GM10847 (cell line): ENCODE measurements around the gene TMEM273.

Experiments
- POLR2A ChIP-seq: IDR thresholded peaks from 2 replicates; pipeline ENCODE4 v1.6.1; 2011; ENCODE audit not compliant: insufficient read length; ENCODE audit errors: extremely low read depth

The TMEM273 gene

DNA sequence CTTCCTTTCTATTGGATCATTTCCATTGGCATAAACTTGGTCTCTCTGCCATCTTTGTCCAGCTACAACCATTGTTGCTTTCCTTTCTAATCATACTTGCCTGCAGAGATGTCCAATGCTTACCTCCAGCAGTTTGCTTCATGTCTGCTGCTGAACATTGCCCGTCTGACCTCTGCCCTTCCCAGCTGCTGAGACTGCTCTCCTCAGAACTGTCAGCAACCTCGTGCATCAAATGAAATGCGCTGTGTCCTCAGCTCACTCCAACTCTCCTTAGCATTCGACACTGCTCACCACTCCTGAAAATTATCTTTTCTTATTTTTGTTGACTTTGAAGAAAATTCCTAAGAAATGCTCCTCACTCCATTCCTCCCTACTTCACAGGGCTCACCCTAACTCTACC lies 59.3 kb downstream of the TMEM273 start:
- no peak for TF ChIP-seq POLR2A

DNA sequence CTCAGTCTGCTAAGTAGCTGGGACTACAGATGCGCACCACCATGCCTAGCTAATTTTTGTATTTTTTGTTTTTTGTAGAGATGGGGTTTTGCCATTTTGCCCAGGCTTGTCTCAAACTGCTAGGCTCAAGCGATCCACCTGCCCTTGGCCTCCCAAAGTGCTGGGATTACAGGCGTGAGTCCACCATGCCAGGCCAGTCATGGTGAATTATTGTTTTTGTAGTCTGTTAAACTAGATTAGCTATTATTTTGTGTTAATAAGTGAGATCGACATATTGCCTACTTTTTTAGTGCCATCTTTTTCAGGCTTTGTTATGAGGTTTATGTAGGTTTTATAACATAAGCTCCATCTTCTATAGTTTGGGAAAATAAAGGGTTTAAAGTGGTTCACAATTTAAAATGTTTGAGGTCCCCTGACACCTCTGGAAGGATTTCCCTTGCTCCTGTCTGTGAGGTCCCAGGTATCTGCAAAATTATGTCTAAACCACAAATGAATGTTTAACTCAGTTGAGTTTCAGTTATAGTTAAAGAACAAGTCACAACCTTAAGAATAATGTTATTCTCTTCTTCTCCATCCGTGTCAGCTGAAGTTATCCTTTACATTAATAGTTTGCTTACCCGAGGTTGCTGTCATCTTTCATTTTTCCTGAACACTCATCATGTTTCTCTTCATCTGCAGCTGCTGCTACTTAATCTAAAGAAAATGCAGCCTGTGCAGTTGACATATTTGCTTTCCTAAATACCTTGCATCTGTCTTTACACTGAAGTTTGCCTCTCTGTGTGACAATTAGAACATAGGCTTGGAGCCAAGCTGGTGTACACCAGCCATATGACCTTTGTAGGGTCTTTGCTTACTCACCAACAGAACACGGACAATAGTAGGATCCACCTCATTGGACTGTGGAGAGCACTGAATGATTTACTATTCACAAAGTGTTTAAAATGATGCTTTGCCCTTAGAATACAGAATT lies 63.9 kb downstream of the TMEM273 start:
- TF ChIP-seq POLR2A, result no peak

DNA sequence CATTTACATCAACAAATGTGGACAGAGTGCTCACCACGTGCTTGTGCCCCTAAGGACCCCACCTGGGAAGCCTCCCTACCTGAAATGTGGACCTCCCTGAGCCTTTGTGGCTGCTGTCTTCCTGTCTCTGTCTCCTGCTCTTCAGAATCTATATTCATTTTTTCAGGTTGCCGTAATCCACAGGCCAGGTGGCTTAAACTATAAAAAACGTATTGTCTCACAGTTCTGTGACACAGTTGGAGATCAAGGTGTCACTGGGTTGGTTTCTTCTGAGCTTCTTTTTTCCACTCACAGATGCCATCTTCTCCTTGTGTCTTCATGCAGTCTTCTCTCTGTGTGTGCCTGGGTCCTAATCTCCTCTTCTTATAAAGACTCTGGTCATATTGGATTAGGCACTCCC lies 67.3 kb downstream of the TMEM273 start:
- TF ChIP-seq POLR2A, result no peak

DNA sequence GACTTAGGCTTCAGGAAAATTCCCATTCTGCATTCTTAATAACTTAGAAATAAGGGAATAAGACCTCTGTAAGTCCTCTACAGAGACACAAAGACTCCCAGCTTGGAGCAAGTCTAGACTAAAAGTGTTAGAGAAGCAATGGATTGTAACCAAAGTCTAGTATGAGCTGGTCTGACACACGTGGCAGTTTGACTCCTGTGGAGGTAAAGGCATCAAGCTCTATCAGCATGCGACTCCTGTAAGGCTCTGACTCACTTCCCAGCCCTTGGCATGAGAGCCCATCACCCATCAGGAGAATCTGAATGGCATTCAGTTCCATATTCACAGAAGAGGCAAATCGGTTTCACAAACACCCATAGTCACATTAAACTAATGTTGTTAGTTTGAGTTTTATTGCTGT lies 68.4 kb downstream of the TMEM273 start:
- TF ChIP-seq POLR2A, result no peak

DNA sequence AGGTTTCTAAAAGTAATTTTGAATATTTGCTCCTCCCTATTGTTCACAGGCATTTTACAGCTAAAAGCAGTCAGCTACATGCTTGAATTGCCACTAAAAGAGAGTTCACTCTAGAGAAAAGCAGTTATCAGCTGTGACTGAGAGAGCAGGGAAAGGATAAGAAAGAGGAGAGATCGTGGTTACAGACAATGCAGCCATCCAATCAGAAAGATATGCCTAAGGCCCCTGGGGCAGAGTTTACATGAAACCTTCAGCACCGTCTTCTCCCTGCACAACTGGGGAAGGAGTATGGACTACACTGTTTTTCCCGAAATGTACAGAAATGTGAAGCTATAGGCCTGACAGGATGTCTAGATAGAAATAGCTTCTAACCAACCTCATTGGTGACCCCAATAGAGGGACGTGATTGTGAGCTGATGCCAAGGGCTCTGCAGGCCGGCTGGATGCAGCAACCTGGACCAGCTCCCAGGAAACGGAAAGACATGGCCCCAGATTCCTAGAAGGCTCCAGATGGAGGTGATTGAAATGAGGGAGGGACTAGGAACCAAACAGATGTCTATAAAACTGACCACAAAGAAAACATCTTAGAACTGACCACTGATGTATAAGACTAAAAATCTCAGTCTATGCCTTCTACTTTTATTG lies 69.6 kb downstream of the TMEM273 start:
- no peak for TF ChIP-seq POLR2A

DNA sequence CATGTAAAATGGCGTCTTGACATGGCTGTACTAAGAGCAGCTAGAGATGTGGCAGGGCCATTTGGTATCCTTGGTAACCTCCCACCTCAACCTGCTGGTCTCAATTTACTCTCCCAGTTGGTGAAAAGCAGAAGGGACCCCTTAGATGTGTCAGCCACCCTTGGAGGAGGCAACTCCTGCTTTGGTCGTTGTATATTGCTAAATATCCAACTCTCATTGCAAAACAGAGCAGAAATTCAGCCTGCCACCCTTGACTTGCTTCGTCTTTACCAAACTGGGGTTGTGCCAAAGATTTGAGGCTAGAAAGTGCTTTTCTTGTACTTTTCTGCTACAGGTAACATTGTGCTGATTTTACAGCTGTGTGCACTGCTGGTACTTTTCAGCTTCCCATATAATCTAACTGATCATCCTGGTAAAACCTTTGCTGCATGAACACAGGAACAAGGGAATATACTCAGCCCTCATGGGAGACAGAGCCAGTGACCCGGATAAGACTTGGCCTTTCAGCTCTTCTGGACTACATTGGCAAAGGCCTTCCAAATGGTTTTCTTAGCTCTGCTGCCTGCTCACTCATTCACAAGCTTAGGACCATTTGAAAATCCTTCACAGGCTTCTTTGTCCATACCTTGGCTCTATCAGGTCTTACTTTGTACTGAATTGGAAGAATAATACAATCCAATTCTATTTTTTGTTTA lies 70.7 kb downstream of the TMEM273 start:
- TF ChIP-seq POLR2A, result no peak

DNA sequence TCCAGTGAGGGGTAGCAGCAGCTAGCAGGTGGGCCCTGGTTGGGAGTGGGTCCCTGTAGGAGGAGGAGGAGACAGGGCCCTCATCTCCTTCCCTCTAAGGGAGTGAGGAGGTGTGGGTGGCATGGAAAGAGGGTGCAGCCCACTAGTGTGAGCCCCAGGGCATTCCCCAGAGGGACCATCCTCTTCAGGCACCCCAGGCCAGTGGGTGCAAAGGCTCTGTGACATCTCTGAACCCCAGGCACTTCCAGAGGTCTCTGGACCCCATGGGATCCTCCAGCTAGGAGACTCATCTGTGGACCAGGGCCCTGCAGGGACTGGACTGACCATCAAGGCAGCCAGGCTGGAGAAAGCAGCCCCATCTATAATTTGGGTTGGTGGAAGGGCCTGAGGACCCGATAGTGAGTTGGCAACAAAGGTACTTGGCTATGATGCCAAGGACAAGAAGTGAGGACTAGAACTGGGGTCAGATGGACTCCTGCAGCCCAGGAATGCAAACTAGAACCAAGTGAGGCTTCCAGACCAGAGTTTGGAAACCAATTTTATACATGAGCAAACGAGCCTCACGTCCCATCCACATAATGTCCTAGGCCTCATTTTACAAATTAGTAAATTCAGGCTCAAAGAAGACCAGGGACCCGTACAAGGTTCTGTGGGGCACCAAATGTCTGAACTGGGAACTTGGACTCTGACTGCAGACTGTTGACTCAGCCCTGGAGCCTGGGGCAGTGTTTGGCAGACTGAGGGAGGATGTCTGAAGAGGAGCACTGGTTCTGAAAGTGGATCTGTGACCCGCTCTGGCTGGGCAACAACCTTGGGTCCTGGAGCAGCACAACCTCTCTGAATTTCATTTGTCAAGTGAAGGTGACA lies 71.4 kb downstream of the TMEM273 start:
- no peak for TF ChIP-seq POLR2A

DNA sequence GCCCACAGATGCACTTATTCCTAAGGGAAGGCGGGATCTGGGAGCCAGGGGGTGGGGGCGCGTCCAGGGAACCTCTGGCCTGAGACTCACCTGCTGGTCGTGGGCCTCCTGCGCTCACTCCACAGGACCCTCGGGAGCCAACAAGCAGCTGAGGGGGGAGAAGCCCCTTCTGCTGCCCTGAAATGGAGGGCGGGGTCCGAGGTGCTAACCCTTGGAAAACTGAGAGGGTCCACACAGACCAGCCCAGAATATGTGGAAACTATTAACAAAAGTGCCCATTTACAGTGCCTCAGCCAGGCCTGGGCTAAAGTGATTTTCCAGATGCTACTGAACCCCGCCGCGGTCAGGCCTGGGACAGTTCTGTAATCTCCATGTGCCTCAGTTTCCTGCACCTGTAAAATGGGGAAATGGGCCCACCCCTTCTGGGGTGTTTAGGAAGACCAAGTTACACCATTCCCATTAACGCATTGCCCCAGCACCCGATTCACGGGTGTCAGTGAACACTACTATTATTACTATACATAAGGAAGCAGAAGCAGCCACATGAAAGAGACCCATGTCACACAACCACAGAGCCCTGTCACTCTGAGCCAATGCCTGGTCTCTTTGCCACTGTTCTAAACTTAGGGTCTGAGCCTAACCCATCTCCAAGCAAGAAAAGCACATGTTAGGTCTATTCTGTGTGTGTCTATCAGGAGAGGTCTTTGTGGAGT lies 72.2 kb downstream of the TMEM273 start:
- no peak for TF ChIP-seq POLR2A

DNA sequence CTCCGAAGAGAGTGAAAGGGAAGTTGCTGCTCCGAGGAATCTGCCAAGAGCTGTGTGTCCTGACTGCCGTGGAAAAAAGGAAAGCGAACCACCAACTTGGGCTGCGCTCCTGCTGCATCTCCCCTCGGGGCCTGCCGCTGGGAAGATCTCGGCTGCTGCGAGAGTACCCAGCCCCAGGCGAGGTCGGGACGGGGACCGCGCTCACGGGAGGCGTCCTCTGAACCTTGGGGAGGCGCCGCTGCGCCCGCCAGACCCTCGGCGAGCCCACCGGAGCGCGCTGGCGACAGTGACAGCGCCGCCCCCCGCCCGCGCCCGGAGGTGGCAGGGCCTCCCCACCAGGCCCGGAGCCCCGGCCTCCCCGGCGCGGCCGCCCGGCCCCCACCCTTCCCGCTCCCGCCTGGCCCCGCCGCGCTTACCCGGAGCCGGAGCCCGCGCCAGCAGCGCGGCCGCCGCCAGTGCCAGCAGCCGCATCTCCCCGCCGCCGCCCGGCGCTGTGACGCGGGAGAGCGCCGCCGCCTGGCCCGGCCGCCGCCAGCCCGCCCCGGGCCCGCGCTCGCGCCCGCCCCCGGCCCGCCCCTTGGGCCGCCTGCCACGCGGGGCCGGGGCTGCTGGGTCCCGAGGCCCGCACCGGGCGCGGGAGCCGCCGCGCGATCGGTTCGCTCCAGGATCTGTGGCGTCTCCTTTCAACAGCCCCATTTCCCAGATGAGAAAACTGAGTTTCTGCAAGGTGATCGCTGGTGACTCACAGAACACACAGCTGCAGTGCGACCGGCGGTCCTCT lies 73.0 kb downstream of the TMEM273 start, which contains the start of gene VSTM4:
Gene VSTM4, minus strand, starts transcription at position 508 of the 781 bp plus-strand sequence. Its CDS starts 37 bp downstream, at position 471.
- no peak for TF ChIP-seq POLR2A

DNA sequence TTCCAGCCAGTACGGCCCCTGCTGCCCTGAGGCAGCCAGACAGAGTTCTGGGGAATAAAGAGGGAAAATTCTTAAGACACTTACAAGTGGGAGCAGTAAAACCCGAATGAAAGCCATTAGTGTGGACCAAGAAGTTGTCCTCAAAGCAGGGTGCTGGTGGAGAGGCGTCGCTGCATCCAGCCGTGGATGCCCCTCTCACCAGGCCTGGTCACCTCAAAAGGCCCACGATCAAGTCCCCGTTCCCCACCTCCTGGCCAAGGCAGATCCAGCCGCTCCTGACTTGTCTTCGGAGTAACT lies 73.5 kb downstream of the TMEM273 start:
- no peak for TF ChIP-seq POLR2A

DNA sequence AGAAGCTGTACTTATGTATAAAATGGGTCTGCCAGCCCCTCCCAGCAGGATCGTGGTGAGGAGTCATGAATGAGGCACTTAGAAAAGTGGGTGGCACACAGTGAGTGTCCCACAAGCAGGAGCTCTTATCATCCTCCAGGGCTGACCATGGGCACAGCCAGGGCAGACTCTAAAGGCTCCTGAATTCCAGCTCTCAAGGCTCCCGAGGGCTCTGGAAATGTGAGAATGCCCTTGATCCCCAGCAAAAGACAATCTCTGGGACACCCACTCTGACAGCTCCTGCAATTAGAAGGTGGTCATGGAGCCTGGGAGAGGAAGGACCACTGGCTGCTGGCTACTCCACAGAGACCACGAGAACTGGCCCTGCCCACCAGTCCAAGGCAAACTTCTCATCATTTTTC lies 74.5 kb downstream of the TMEM273 start:
- TF ChIP-seq POLR2A, result no peak

DNA sequence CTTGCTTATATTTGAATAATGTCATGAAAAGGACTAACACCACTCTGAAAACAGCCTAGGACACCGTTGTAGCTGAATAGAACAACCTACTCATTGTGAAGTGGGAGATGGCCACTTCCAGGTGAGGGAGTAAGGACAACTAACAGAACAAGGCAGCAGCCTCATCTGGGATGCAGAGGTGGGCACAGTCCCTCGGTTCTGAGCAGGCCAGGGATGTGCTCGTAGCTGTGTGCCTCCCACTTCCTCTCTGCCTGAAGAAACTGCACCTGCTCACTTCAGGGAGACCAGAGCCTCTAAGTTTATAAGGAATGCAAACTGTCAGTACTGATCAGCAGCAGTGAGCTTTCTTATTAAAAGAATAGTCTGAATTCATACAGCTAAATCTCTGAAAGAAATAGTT lies 75.3 kb downstream of the TMEM273 start:
- no peak for TF ChIP-seq POLR2A

DNA sequence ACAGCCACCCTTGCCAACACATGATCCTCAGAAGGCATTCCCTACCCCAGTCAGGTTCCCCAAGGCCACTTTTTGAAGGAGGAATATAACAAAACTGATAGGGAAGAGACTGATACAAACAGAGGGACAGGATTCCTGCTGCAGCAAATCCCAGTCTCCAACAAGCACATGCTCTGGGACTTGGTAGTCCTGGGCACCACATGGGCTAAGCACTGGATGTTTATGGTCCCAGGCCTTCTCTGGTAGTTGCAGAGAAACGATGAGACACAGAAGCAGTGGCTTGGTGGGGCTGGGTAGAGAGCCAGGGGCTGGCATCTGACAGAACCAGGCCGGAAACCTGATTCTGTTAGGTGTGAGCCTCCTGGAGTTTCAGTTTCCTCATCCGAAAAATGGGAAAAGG lies 76.1 kb downstream of the TMEM273 start:
- no peak for TF ChIP-seq POLR2A

DNA sequence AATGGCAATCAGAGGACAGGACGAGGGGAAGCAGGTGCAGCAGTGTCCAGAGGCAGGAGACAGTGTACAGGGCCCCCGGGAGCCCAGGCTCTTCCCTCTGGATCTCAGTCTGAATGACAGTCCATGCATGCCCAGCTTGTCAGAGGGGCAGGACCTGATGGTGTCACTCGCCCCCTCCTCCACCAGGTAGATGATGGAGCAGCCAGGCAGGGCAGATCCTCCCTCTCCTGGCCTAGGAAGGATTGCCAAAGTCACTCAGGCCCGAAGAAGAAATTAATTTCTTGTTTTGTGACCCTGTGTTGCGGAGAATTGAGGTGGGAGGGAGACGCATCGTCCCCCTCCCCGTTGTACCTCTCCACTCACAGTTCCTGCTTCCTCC lies 76.9 kb downstream of the TMEM273 start:
- no peak for TF ChIP-seq POLR2A
